Activated naive CD8-positive, alpha-beta T cell treated with anti-CD3 and anti-CD28 coated beads, Interleukin-2, amount 50 U/mL, for 24 hours (primary cell): ENCODE results near the gene RPL14.

Experiments
- ATAC-seq: fragments of 150-1000 bp; cut with Tn5 transposase; one replicate; pipeline ENCODE4 v1.10.0; 2021
- DNase-seq: peaks from one replicate; pipeline ENCODE4 v3.0.0; 2021
- H3K27ac Mint-ChIP-seq: one replicate; pipeline ENCODE4 v1.8.0; 2021; ENCODE audit warnings: mild to moderate bottlenecking, mixed read lengths
- H3K27me3 Mint-ChIP-seq: one replicate; pipeline ENCODE4 v1.8.0; 2021; ENCODE audit warnings: mixed read lengths
- H3K36me3 Mint-ChIP-seq: one replicate; pipeline ENCODE4 v1.8.0; 2021; ENCODE audit warnings: low read depth, mixed read lengths
- H3K4me1 Mint-ChIP-seq: one replicate; pipeline ENCODE4 v1.8.0; 2021; ENCODE audit warnings: mixed read lengths
- H3K4me3 Mint-ChIP-seq: one replicate; pipeline ENCODE4 v1.8.0; 2021; ENCODE audit warnings: mild to moderate bottlenecking, moderate library complexity, mixed read lengths
- H3K9me3 Mint-ChIP-seq: one replicate; pipeline ENCODE4 v1.8.0; 2021; ENCODE audit warnings: mixed read lengths

The RPL14 gene

GRCh38 chr3:40456940-40457823 lies at the start of gene RPL14:
TSS of gene RPL14 (plus strand) at chr3:40457339. CDS start at chr3:40457472, 133 bp downstream.
- Mint-ChIP-seq H3K27ac (peak within 1 kb of the TSS; percentile 99), H3K4me3 (peak within 1 kb of the TSS; percentile 98), H3K36me3 (peaks cover 46% of the 10 kb centered on the region), H3K9me3 (no peaks in the 10 kb centered on the region), H3K27me3 (peaks cover 2% of the 10 kb centered on the region), H3K4me1 (peaks cover 71% of the 10 kb centered on the region)
- ATAC-seq (peak; percentile 77), DNase-seq (peak; percentile 94)

- Mint-ChIP-seq H3K9me3 (no peaks in the 10 kb centered on the region), H3K27me3 (peaks cover 4% of the 10 kb centered on the region), H3K4me3 (no peak overlapping the region), H3K36me3 (no peaks in the 10 kb centered on the region), H3K4me1 (no peaks in the 10 kb centered on the region), H3K27ac (no peak overlapping the region)
- DNase-seq (no peak), ATAC-seq (no peak)
Observed at GRCh38 chr3:40407611-40408010, 49.5 kb upstream of the RPL14 start.

GRCh38 chr3:40414270-40414669 lies 42.9 kb upstream of the RPL14 start:
- Mint-ChIP-seq H3K4me1 (no peaks in the 10 kb centered on the region), H3K9me3 (no peaks in the 10 kb centered on the region), H3K27ac (no peak overlapping the region), H3K27me3 (peaks cover 9% of the 10 kb centered on the region), H3K36me3 (no peaks in the 10 kb centered on the region), H3K4me3 (no peak overlapping the region)
- no peak for ATAC-seq
- DNase-seq, result no peak

GRCh38 chr3:40417845-40418543 lies 39.1 kb upstream of the RPL14 start:
- DNase-seq, result no peak
- no peak overlapping the region for H3K4me3 Mint-ChIP-seq
- peaks cover 4% of the 10 kb centered on the region for H3K4me1 Mint-ChIP-seq
- no peaks in the 10 kb centered on the region for H3K36me3 Mint-ChIP-seq
- H3K9me3 Mint-ChIP-seq, result no peaks in the 10 kb centered on the region
- H3K27ac Mint-ChIP-seq, result no peak overlapping the region
- H3K27me3 Mint-ChIP-seq, result peaks cover 5% of the 10 kb centered on the region
- no peak for ATAC-seq

- Mint-ChIP-seq H3K27ac (no peak overlapping the region), H3K27me3 (no peaks in the 10 kb centered on the region), H3K4me1 (peaks cover 5% of the 10 kb centered on the region), H3K9me3 (no peaks in the 10 kb centered on the region), H3K4me3 (no peak overlapping the region), H3K36me3 (no peaks in the 10 kb centered on the region)
- no peak for DNase-seq
- ATAC-seq, result peak; percentile 28
Observed at GRCh38 chr3:40422861-40423260, 34.3 kb upstream of the RPL14 start.

GRCh38 chr3:40427045-40427669 lies 30.0 kb upstream of the RPL14 start:
- H3K27ac Mint-ChIP-seq, result no peak overlapping the region
- no peak overlapping the region for H3K4me3 Mint-ChIP-seq
- H3K9me3 Mint-ChIP-seq, result no peaks in the 10 kb centered on the region
- H3K36me3 Mint-ChIP-seq, result no peaks in the 10 kb centered on the region
- no peak for DNase-seq
- H3K4me1 Mint-ChIP-seq, result peaks cover 5% of the 10 kb centered on the region
- no peak for ATAC-seq
- H3K27me3 Mint-ChIP-seq, result no peaks in the 10 kb centered on the region

- Mint-ChIP-seq H3K4me3 (no peak overlapping the region), H3K4me1 (no peaks in the 10 kb centered on the region), H3K27me3 (no peaks in the 10 kb centered on the region), H3K27ac (no peak overlapping the region), H3K9me3 (no peaks in the 10 kb centered on the region), H3K36me3 (no peaks in the 10 kb centered on the region)
- no peak for ATAC-seq
- no peak for DNase-seq
Observed at GRCh38 chr3:40432793-40433192, 24.3 kb upstream of the RPL14 start.

- peaks cover 2% of the 10 kb centered on the region for H3K36me3 Mint-ChIP-seq
Observed at GRCh38 chr3:40437889-40438288, 19.2 kb upstream of the RPL14 start.

GRCh38 chr3:40445062-40445461 lies 12.1 kb upstream of the RPL14 start:
- Mint-ChIP-seq H3K4me1 (no peaks in the 10 kb centered on the region), H3K36me3 (peaks cover 8% of the 10 kb centered on the region), H3K27ac (no peak overlapping the region), H3K4me3 (no peak overlapping the region), H3K27me3 (no peaks in the 10 kb centered on the region), H3K9me3 (no peaks in the 10 kb centered on the region)
- ATAC-seq (no peak), DNase-seq (no peak)

More at GRCh38 chr3:40437889-40438288, 19.2 kb upstream of the RPL14 start:
- Mint-ChIP-seq H3K4me3 (no peak overlapping the region), H3K27me3 (no peaks in the 10 kb centered on the region), H3K27ac (no peak overlapping the region), H3K4me1 (no peaks in the 10 kb centered on the region), H3K9me3 (no peaks in the 10 kb centered on the region)
- DNase-seq (no peak), ATAC-seq (no peak)

- DNase-seq, result no peak
- H3K27ac Mint-ChIP-seq, result no peak overlapping the region
- no peaks in the 10 kb centered on the region for H3K4me1 Mint-ChIP-seq
- no peaks in the 10 kb centered on the region for H3K27me3 Mint-ChIP-seq
- ATAC-seq, result no peak
- H3K4me3 Mint-ChIP-seq, result no peak overlapping the region
- no peaks in the 10 kb centered on the region for H3K9me3 Mint-ChIP-seq
- peaks cover 6% of the 10 kb centered on the region for H3K36me3 Mint-ChIP-seq
Observed at GRCh38 chr3:40445880-40446279, 11.3 kb upstream of the RPL14 start.

- H3K36me3 Mint-ChIP-seq, result peaks cover 6% of the 10 kb centered on the region
- H3K4me3 Mint-ChIP-seq, result no peak overlapping the region
Observed at GRCh38 chr3:40450438-40450837, 6.7 kb upstream of the RPL14 start.

GRCh38 chr3:40451551-40451950 lies 5.6 kb upstream of the RPL14 start:
- Mint-ChIP-seq H3K4me1 (peaks cover 32% of the 10 kb centered on the region), H3K9me3 (no peaks in the 10 kb centered on the region), H3K27me3 (no peaks in the 10 kb centered on the region), H3K4me3 (peak overlapping the region; percentile 91), H3K36me3 (no peaks in the 10 kb centered on the region), H3K27ac (peak overlapping the region; percentile 91)
- ATAC-seq (no peak), DNase-seq (no peak)

More at GRCh38 chr3:40450438-40450837, 6.7 kb upstream of the RPL14 start:
- Mint-ChIP-seq H3K27me3 (no peaks in the 10 kb centered on the region), H3K9me3 (no peaks in the 10 kb centered on the region), H3K4me1 (peaks cover 27% of the 10 kb centered on the region), H3K27ac (no peak overlapping the region)
- DNase-seq (no peak), ATAC-seq (no peak)

GRCh38 chr3:40452057-40452456 lies 5.1 kb upstream of the RPL14 start:
- Mint-ChIP-seq H3K4me3 (peak overlapping the region; percentile 91), H3K36me3 (peaks cover 3% of the 10 kb centered on the region), H3K9me3 (no peaks in the 10 kb centered on the region), H3K27me3 (peaks cover under 1% of the 10 kb centered on the region), H3K4me1 (peaks cover 37% of the 10 kb centered on the region), H3K27ac (peak overlapping the region; percentile 91)
- DNase-seq, result no peak
- no peak for ATAC-seq

- peak overlapping the region; percentile 91 for H3K27ac Mint-ChIP-seq
- ATAC-seq (no peak), DNase-seq (no peak)
- H3K9me3 Mint-ChIP-seq, result no peaks in the 10 kb centered on the region
- H3K4me1 Mint-ChIP-seq, result peaks cover 38% of the 10 kb centered on the region
- H3K4me3 Mint-ChIP-seq, result peak overlapping the region; percentile 91
- peaks cover 4% of the 10 kb centered on the region for H3K36me3 Mint-ChIP-seq
- peaks cover 2% of the 10 kb centered on the region for H3K27me3 Mint-ChIP-seq
Observed at GRCh38 chr3:40452562-40452875, 4.6 kb upstream of the RPL14 start.
